CD4-positive, alpha-beta T cell treated with Interleukin-2 at 100 ng/mL for 4 hours (primary cell): ENCODE data around the gene MUC5B.

ENCODE experiments used
- DNase-seq: peaks from one replicate; pipeline ENCODE4 v3.0.0-alpha.2; 2020; ENCODE audit warnings: low spot score

MUC5B gene

GRCh38 chr11:1220941-1221721, 1.7 kb upstream of the MUC5B start:
- no peak for DNase-seq

- DNase-seq = no peak
These were observed 986 bp upstream of the MUC5B start for GRCh38 chr11:1221848-1222311.

- DNase-seq = no peak
These were observed 662 bp downstream of the MUC5B start for GRCh38 chr11:1223346-1224110.

GRCh38 chr11:1224111-1224490, 1.2 kb downstream of the MUC5B start:
- no peak for DNase-seq

GRCh38 chr11:1224491-1225385, 1.9 kb downstream of the MUC5B start:
- no peak for DNase-seq

- no peak for DNase-seq
These were observed 2.7 kb downstream of the MUC5B start for GRCh38 chr11:1225386-1226225.

GRCh38 chr11:1226226-1226985, 3.5 kb downstream of the MUC5B start:
- DNase-seq = no peak

GRCh38 chr11:1226986-1227550, 4.2 kb downstream of the MUC5B start:
- DNase-seq = no peak

GRCh38 chr11:1227551-1228100, 4.8 kb downstream of the MUC5B start:
- no peak for DNase-seq

GRCh38 chr11:1228101-1228821, 5.4 kb downstream of the MUC5B start:
- no peak for DNase-seq

- DNase-seq = no peak
These were observed 6.1 kb downstream of the MUC5B start for GRCh38 chr11:1228921-1229451.

GRCh38 chr11:1229471-1230120, 6.7 kb downstream of the MUC5B start:
- no peak for DNase-seq

- no peak for DNase-seq
These were observed 7.2 kb downstream of the MUC5B start for GRCh38 chr11:1230121-1230455.

- no peak for DNase-seq
These were observed 7.9 kb downstream of the MUC5B start for GRCh38 chr11:1230456-1231395.

- DNase-seq = no peak
These were observed 8.6 kb downstream of the MUC5B start for GRCh38 chr11:1231396-1232020.

- DNase-seq = no peak
These were observed 9.4 kb downstream of the MUC5B start for GRCh38 chr11:1232021-1232882.
